GM21515 (cell line): Measurements from ENCODE around the gene RFX2.
"Not testable (repeated sequence)": the region's sequence is repeated elsewhere in the genome, so short reads cannot be mapped to it uniquely, and the experiment has no call there.

Experiments used
- ATAC-seq: cut with Tn5 transposase; IDR thresholded peaks from one replicate; pipeline ENCODE4 v1.9.1; 2021; ENCODE audit not compliant: unreplicated experiment

Gene RFX2

GRCh38 chr19:6041991-6042481 is 68.3 kb downstream of the RFX2 start:
- ATAC-seq = no peak

GRCh38 chr19:6041071-6041470 is 69.2 kb downstream of the RFX2 start:
- ATAC-seq = no peak

- no peak for ATAC-seq
Measured at GRCh38 chr19:6039566-6040225, 70.6 kb downstream of the RFX2 start.

GRCh38 chr19:6038634-6039405 is 71.5 kb downstream of the RFX2 start:
- ATAC-seq = no peak

- no peak for ATAC-seq
Measured at GRCh38 chr19:6035026-6035425, 75.3 kb downstream of the RFX2 start.

- no peak for ATAC-seq
Measured at GRCh38 chr19:6034512-6034911, 75.8 kb downstream of the RFX2 start.

- no peak for ATAC-seq
Measured at GRCh38 chr19:6033744-6034264, 76.5 kb downstream of the RFX2 start.

GRCh38 chr19:6032827-6033226 is 77.5 kb downstream of the RFX2 start:
- no peak for ATAC-seq

GRCh38 chr19:6032381-6032780 is 77.9 kb downstream of the RFX2 start:
- ATAC-seq = no peak

GRCh38 chr19:6030214-6030507 is 80.1 kb downstream of the RFX2 start:
- no peak for ATAC-seq

GRCh38 chr19:6026390-6027227 is 83.7 kb downstream of the RFX2 start:
- no peak for ATAC-seq

- ATAC-seq = not testable (repeated sequence)
Measured at GRCh38 chr19:6024756-6025155, 85.5 kb downstream of the RFX2 start.

- ATAC-seq = no peak
Measured at GRCh38 chr19:6023936-6024335, 86.4 kb downstream of the RFX2 start.

- ATAC-seq = no peak
Measured at GRCh38 chr19:6023085-6023682, 87.1 kb downstream of the RFX2 start.

GRCh38 chr19:6022570-6023064 is 87.7 kb downstream of the RFX2 start:
- no peak for ATAC-seq

- ATAC-seq = no peak
Measured at GRCh38 chr19:6021878-6022569, 88.3 kb downstream of the RFX2 start.

GRCh38 chr19:6020972-6021805 is 89.1 kb downstream of the RFX2 start:
- ATAC-seq = no peak

GRCh38 chr19:6020166-6020882 is 90.0 kb downstream of the RFX2 start:
- ATAC-seq = no peak

GRCh38 chr19:6018786-6019185 is 91.5 kb downstream of the RFX2 start:
- no peak for ATAC-seq
